Measurements from ENCODE around the gene SLC2A11.
"Not testable (repeated sequence)": the region's sequence is repeated elsewhere in the genome, so short reads cannot be mapped to it uniquely, and the experiment has no call there.

The SLC2A11 gene

GRCh38 chr22:23904573-23905254 is 47.0 kb downstream of the SLC2A11 start:
- no peak for DNase-seq (ENCODE audit: low read depth in 2 of 2, low spot score in 1 of 2)

- no peak for DNase-seq (ENCODE audit: low read depth in 2 of 2, low spot score in 1 of 2)
Measured at GRCh38 chr22:23906641-23907040, 49.0 kb downstream of the SLC2A11 start.

- not testable (repeated sequence) for DNase-seq (ENCODE audit: low read depth in 2 of 2, low spot score in 1 of 2)
Measured at GRCh38 chr22:23907423-23907822, 49.7 kb downstream of the SLC2A11 start.

- no peak for DNase-seq (ENCODE audit: low read depth in 2 of 2, low spot score in 1 of 2)
Measured at GRCh38 chr22:23908587-23909205, 51.0 kb downstream of the SLC2A11 start.

DNA sequence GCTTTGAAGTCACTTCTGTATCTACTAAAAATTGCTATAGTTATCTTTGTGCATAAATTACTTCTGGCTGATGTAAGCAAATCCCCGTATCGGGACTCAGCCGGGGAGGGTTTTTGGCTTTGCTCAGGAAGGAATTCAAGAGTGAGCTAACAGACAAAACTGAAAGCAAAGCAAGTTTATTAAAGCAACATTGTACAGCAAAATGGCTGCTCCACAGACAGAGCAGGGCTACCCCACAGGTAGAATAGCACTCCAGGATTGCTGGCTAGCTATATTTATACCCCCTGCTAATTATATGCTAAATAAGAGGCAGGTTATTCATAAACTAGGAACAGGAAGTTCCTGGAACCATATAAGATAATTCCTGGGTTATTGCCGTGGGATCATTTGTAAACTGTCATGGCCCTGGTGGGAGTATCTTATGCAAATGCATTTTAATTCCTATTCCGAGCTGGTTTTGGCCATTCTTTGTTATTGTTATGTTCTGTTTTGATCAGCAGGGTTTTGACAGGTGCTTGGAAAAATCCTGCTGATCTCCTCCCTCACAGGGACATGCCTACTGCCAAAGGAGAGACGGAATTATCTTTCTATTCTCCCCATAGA is 51.7 kb downstream of the SLC2A11 start:
- DNase-seq (ENCODE audit: low read depth in 2 of 2, low spot score in 1 of 2), result no peak

DNA sequence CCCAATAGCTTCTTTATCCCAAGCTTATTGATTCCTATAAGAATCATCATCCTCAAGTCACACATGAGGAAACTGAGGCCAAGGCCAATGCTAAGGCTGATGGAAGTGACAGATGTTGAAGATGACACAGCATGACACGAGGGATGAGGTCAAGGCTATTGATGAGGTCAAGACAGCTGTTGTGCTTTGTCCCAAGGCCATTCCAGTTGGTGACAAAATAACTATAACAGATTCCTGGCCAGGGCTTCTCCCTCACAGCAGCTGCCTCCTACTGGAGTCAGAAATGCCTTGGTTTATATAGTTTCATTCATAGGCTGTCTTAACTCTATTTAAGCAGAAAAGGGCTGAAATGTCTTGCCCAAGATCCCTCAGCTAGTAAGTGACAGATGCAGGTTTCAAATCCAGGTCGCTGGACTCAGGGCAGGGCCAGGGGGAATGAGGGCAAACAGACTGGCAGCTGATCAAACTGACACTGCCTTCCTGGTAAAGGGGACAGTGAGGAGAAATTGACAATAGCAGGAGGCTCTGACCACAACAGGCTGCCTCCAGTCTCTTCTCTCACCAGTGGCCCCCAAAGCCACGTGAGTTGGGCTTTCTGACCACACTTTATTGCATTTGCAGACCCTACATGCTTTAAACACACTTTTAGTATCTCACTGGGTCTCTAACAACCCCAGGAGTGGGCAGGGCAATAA is 53.0 kb downstream of the SLC2A11 start:
- DNase-seq (ENCODE audit: low read depth in 2 of 2, low spot score in 1 of 2), result no peak

DNA sequence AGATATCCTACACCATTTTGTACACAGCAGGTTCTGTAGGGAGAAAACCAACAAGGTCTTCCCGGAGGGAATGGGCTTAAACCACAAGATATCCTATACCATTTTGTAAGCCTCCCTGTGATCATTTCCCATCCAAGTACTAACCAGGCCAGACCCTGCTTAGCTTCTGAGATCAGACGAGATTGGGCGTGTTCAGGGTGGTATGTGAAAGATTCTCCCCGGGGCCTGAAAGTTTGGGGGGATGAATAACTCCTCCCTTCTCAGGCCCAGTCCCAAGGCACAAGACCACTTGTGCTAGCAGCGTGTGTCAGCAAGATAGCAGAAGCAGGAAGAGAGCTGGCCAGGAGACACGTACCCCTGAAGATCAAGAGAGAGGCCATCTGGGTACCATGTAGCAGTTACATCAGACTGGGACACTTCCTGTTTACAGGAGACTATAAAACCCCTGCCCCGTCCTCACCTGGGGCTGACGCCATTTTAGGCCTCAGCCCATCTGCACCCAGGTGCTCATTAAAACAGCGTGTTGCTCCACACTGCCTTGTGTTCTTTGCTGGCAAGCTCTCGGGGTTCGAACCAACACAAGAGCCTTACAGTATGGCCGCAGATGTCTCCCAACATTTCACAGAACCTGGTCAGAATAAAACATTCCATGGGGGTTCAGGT is 53.8 kb downstream of the SLC2A11 start:
- DNase-seq (ENCODE audit: low read depth in 2 of 2, low spot score in 1 of 2), result no peak

GRCh38 chr22:23912293-23912903 is 54.7 kb downstream of the SLC2A11 start:
- DNase-seq (ENCODE audit: low read depth in 2 of 2, low spot score in 1 of 2), result no peak

- DNase-seq (ENCODE audit: low read depth in 2 of 2, low spot score in 1 of 2), result no peak
Measured at GRCh38 chr22:23913306-23913660, 55.6 kb downstream of the SLC2A11 start.

DNA sequence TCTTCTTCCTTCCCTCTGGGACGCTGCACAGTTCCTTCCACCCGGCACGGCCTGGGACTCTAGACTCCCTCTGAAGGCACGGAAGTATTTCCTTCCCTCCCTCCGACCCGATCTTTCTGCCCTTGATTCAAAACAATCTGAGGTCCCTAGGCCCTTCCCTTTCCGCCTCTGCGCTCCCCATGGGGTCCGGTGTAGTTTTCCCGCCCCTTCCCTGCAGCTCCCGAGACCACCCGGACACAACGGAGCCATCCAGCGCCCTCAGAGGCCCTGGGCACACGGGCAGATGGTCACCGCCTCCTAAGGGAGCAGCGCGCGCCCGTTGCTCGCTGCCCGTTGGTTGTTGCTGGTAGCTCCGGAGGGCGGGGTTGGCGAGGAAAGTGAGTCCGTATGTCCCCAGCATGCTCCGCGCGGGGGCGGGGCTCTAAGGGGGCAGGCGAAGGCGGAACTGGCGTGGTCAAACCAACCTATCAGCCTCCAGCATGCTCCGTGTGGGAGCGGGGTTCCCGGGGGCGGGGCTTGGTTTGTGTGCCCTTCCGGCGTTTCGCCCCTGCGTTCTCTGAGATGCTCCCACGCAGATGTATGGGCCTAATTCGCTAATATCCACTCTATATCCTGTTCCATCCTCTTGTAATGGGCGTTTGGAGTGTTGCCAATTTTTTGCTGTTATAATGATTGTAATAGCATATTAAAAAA is 56.1 kb downstream of the SLC2A11 start:
- peak; percentile 98 to 99 for DNase-seq (ENCODE audit: low read depth in 2 of 2, low spot score in 1 of 2)

DNA sequence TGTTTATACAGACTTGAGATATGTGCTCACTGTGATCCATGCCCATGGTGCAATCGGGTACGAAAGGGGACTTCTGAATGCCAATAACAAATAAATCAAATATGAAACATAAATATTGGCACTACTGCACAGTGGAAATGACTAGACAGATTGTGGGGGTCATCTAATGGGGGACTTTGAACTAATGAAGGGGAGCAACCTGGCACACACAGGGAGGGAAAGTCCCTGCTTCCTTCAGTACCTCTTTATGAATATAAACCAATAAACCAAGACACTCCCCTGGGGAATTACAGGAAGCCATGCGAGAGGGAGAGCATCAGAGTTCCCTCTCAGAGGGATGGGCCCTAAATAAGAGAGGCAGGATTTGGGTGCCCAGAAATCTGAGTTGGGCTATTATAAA is 57.6 kb downstream of the SLC2A11 start:
- no peak for DNase-seq (ENCODE audit: low read depth in 2 of 2, low spot score in 1 of 2)

- DNase-seq (ENCODE audit: low read depth in 2 of 2, low spot score in 1 of 2), result not testable (repeated sequence)
Measured at GRCh38 chr22:23920267-23920611, 62.6 kb downstream of the SLC2A11 start.

DNA sequence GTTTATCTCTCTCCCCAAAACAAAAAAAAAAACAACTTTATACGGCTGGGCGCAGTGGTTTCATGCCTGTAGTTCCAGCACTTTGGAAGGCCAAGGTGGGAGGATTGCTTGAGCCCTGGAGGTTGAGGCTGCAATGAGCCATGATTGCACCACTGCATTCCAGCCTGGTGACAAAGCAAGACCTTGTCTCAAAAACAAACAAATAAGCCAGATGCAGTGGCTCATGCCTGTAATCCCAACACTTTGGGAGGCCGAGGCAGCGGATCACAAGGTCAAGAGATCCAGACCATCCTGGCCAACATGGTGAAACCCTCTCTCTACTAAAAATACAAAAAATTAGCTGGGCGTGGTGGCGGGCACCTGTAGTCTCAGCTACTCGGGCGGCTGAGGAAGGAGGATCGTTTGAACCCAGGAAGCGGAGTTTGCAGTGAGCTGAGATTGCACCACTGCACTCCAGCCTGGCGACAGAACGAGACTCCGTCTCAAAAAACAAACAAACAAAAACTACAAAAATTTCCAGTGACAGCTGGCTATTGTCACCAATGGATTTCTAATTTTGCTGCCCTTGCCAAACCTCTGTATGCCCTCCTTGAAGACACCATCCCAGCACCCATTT is 64.0 kb downstream of the SLC2A11 start:
- not testable (repeated sequence) for DNase-seq (ENCODE audit: low read depth in 2 of 2, low spot score in 1 of 2)

DNA sequence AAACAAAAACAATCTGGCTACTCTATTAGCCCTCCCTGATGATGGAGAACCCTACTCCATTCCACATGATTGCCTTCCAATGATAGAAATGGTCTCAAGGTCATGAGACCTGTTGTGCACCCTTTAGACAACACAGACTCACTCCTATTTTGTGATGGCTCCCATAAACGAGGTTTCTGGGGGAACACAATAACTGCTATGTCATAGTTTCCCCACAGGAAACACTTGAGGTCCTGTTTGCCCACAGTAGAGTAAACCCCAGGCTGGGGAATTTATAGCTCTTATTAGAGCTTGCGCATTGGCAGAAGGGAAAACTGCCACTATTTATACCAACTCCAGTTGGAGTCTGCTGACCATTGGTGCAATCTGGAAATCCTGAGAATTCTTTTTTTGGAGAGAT is 65.2 kb downstream of the SLC2A11 start:
- no peak for DNase-seq (ENCODE audit: low read depth in 2 of 2, low spot score in 1 of 2)

GRCh38 chr22:23925020-23925606 is 67.4 kb downstream of the SLC2A11 start:
- DNase-seq (ENCODE audit: low read depth in 2 of 2, low spot score in 1 of 2), result no peak

GRCh38 chr22:23926561-23926960 is 68.9 kb downstream of the SLC2A11 start:
- no peak for DNase-seq (ENCODE audit: low read depth in 2 of 2, low spot score in 1 of 2)
